ENCODE data around the gene FGFR3. TPM values are rescaled to one million over a fixed set of nuclear protein-coding genes. Genes with fewer than 3 reads are reported as not detected.

The FGFR3 gene
- total and polyA plus RNA-seq, 10 of the 15 experiments (the other 5 are each of a cell fraction or from before 2014, with no cell fraction given) = 0.05 to 0.33 (median 0.18) TPM; not detected in 6

- no peak for TF ChIP-seq PRDM15 (CRISPR knock-in tag; IDR thresholded peaks at IDR 0.05)
- TF ChIP-seq EP300 (IDR thresholded peaks at IDR 0.05; ENCODE audit: borderline replicate concordance in 1 of 2, control insufficient read depth in 1 of 2, low read depth in 2 of 2, low read length in 2 of 2) = no peak
- TF ChIP-seq NBN (IDR thresholded peaks at IDR 0.05) = peak; percentile 41; the same call in 1 of the 2 replicates
- TF ChIP-seq RELA (IDR thresholded peaks at IDR 0.05; ENCODE audit: borderline replicate concordance, partially characterized antibody) = no peak
- 0 out of 3 replicates have a peak, but pooled peaks have one; percentile 9 for TF ChIP-seq POU2F2 (IDR thresholded peaks at IDR 0.05; ENCODE audit: borderline replicate concordance, low read depth, low read length)
- no peak for TF ChIP-seq SMARCA5 (IDR thresholded peaks at IDR 0.05)
- TF ChIP-seq JUND (IDR thresholded peaks at IDR 0.05; ENCODE audit: low read depth, low read length) = no peak
- no peak for TF ChIP-seq BCL11A (IDR thresholded peaks at IDR 0.05; ENCODE audit: low read depth, low read length)
- peak; percentile 29 for TF ChIP-seq MYC (IDR thresholded peaks at IDR 0.05; ENCODE audit: insufficient read depth, insufficient read length, insufficient replicate concordance, low read length, severe bottlenecking)
- peak; percentile 65 for TF ChIP-seq PAX5 (IDR thresholded peaks at IDR 0.05; ENCODE audit: borderline replicate concordance, low read depth, low read length)
- no peak for TF ChIP-seq IRF4 (IDR thresholded peaks at IDR 0.05; ENCODE audit: low read depth, low read length)
- 0 out of 2 replicates have a peak, but pooled peaks have one; percentile 22 for TF ChIP-seq DPF2 (IDR thresholded peaks at IDR 0.05)
- 0 out of 4 replicates have a peak, but pooled peaks of 1 of the 2 experiments have one; percentile 21 for TF ChIP-seq BHLHE40 (IDR thresholded peaks at IDR 0.05; ENCODE audit: borderline replicate concordance in 1 of 2, low read depth in 2 of 2, low read length in 1 of 2)
- TF ChIP-seq TCF12 (IDR thresholded peaks at IDR 0.05; ENCODE audit: low read depth, low read length) = 0 out of 2 replicates have a peak, but pooled peaks have one; percentile 7
- TF ChIP-seq RELB (IDR thresholded peaks at IDR 0.05; ENCODE audit: low read depth) = peak; percentile 42; the same call in 1 of the 2 replicates
- TF ChIP-seq USF1 (IDR thresholded peaks at IDR 0.05; ENCODE audit: borderline replicate concordance, extremely low read length, insufficient read depth, low read depth, low read length) = no peak
- TF ChIP-seq SPI1 (IDR thresholded peaks at IDR 0.05; ENCODE audit: borderline replicate concordance, insufficient read depth, low read depth, low read length) = no peak
- TF ChIP-seq MLLT1 (IDR thresholded peaks at IDR 0.05) = peak; percentile 85
- no peak for TF ChIP-seq YBX1 (IDR thresholded peaks at IDR 0.05)
- TF ChIP-seq YY1 (IDR thresholded peaks at IDR 0.05; ENCODE audit: low read depth, low read length) = peak; percentile 57; the same call in 1 of the 2 replicates
- TF ChIP-seq CBFB (IDR thresholded peaks at IDR 0.05; ENCODE audit: low read depth) = peak; percentile 29; the same call in 1 of the 2 replicates
- peak; percentile 69 for TF ChIP-seq MEF2B (IDR thresholded peaks at IDR 0.05; ENCODE audit: partially characterized antibody, poor library complexity, severe bottlenecking)
Measured at GRCh38 chr4:1834047-1834775, 41.1 kb downstream of the FGFR3 start (continued).
